ENCODE results near the gene WDFY3. TPM values are rescaled to one million over a fixed set of nuclear protein-coding genes. Genes with fewer than 3 reads are reported as not detected.

WDFY3 gene
- total and polyA plus RNA-seq, 2 donors (not counting 1 experiment from before 2014, with no cell fraction given) = 0.05 to 0.36 TPM

DNA sequence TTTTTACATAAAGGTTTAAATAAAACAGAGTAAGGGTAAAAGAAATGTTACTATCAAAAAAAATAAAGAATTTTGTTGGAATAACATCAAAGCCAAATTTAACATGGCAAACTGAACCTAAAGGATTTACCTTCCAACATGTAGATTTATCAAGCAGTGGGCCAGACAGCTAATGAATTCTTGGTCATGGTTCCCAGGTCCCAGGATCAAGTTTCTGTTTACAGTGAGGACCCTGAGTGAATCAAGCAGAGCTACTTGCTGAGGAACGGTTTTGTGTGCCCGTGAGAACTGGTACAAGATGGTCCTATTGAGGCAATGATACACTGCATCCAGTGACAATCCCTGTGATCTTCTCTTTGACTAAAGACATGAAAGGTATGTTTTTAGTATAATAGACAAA lies 226.4 kb downstream of the WDFY3 start:
- Histone ChIP-seq H3K36me3 (replicated peaks in 1 of 2; ENCODE audit: control extremely low read depth in 1 of 2, control insufficient read depth in 1 of 2, extremely low read depth in 1 of 2, insufficient read depth in 2 of 2, low read length in 1 of 2) (no peaks in the 10 kb centered on the region), H3K27ac (ENCODE audit: low read length in 2 of 2) (no peak overlapping the region), H3K9ac (ENCODE audit: low read length) (no peak overlapping the region), H4K20me1 (ENCODE audit: control insufficient read depth, insufficient read depth, low read length, poor library complexity, severe bottlenecking) (no peaks in the 10 kb centered on the region), H3K4me1 (ENCODE audit: control insufficient read depth in 2 of 2, insufficient read depth in 2 of 2, low read length in 2 of 2) (no peaks in the 10 kb centered on the region), H3K4me3 (ENCODE audit: control extremely low read depth in 1 of 5, extremely low read depth in 1 of 5, insufficient read depth in 1 of 5, low read depth in 2 of 5, low read length in 4 of 5) (no peak overlapping the region), H3K79me2 (ENCODE audit: control insufficient read depth, insufficient read depth, low read length) (no peaks in the 10 kb centered on the region), H3K9me3 (ENCODE audit: control extremely low read depth in 1 of 3, control insufficient read depth in 2 of 3, insufficient read depth in 1 of 3, low read length in 2 of 3) (no peaks in the 10 kb centered on the region), H3K27me3 (replicated peaks in 1 of 4; ENCODE audit: control extremely low read depth in 1 of 4, control insufficient read depth in 3 of 4, insufficient read depth in 4 of 4, low read length in 3 of 4) (peaks cover 0 to 4% (median 0%) of the 10 kb centered on the region in 4 experiments), H2AFZ (ENCODE audit: insufficient read depth, low read depth, low read length, poor library complexity, severe bottlenecking) (no peak overlapping the region), H3K4me2 (replicated peaks; ENCODE audit: low read depth, low read length, poor library complexity, severe bottlenecking) (no peak overlapping the region)
- 100% methylated on average over 2 of the region's 2 CpGs for WGBS (ENCODE audit: insufficient coverage)
- H3K27me3 Mint-ChIP-seq = peaks cover 4% of the 10 kb centered on the region
- DNase-seq (no peak), ATAC-seq (ENCODE audit: low read depth) (no peak)
- intact Hi-C loops (cut with micrococcal nuclease) = no loop called here
- POLR2A ChIA-PET = no interaction called here
- no peak overlapping the region for H3K4me3 Mint-ChIP-seq
- H3K27ac Mint-ChIP-seq = no peak overlapping the region
- no peaks in the 10 kb centered on the region for H3K4me1 Mint-ChIP-seq
- CTCF ChIA-PET = interaction anchor here (3.1 kb wide), 1 partner anchor 10 kb away, joined by 17 read pairs; no protein-coding TSS in a partner anchor
- H3K9me3 Mint-ChIP-seq (ENCODE audit: insufficient read depth) = no peaks in the 10 kb centered on the region
- TF ChIP-seq, protein P1, sequence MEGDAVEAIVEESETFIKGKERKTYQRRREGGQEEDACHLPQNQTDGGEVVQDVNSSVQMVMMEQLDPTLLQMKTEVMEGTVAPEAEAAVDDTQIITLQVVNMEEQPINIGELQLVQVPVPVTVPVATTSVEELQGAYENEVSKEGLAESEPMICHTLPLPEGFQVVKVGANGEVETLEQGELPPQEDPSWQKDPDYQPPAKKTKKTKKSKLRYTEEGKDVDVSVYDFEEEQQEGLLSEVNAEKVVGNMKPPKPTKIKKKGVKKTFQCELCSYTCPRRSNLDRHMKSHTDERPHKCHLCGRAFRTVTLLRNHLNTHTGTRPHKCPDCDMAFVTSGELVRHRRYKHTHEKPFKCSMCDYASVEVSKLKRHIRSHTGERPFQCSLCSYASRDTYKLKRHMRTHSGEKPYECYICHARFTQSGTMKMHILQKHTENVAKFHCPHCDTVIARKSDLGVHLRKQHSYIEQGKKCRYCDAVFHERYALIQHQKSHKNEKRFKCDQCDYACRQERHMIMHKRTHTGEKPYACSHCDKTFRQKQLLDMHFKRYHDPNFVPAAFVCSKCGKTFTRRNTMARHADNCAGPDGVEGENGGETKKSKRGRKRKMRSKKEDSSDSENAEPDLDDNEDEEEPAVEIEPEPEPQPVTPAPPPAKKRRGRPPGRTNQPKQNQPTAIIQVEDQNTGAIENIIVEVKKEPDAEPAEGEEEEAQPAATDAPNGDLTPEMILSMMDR (IDR thresholded peaks at IDR 0.05) = no peak
- TF ChIP-seq EZH2 (IDR thresholded peaks at IDR 0.05; ENCODE audit: borderline replicate concordance, insufficient read depth, low read depth, low read length, poor library complexity, severe bottlenecking) = no peak

DNA sequence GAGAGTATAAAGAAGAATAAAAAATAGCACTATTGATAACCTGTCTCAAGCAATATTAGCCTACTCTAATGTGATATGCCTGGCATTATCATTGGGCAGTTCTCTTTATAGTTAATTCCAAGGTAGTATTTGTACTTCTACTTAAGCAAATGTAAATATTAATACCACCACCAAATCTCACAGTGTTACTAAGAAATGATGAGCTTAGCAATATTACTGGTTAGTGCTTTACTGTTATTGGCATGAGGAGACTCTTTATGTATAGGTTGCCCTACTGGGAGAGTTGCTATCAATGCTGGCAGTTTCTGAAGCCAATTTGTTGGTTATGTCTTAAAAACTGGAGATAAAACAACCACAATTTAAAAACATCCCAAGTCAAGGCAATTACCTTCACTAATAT lies 227.9 kb downstream of the WDFY3 start:
- no peaks in the 10 kb centered on the region for H3K9me3 ChIP-seq (ENCODE audit: control extremely low read depth in 1 of 3, control insufficient read depth in 2 of 3, insufficient read depth in 1 of 3, low read length in 2 of 3)
- H3K79me2 ChIP-seq (ENCODE audit: control insufficient read depth, insufficient read depth, low read length) = no peaks in the 10 kb centered on the region
- H3K4me3 ChIP-seq (ENCODE audit: control extremely low read depth in 1 of 5, extremely low read depth in 1 of 5, insufficient read depth in 1 of 5, low read depth in 2 of 5, low read length in 4 of 5) = no peak overlapping the region
- H3K4me2 ChIP-seq (replicated peaks; ENCODE audit: low read depth, low read length, poor library complexity, severe bottlenecking) = no peak overlapping the region
- Mint-ChIP-seq H3K4me3 (no peak overlapping the region), H3K27me3 (peaks cover 4% of the 10 kb centered on the region), H3K9me3 (ENCODE audit: insufficient read depth) (no peaks in the 10 kb centered on the region), H3K27ac (no peak overlapping the region), H3K4me1 (no peaks in the 10 kb centered on the region)
- no peak overlapping the region for H3K27ac ChIP-seq (ENCODE audit: low read length in 2 of 2)
- no peak overlapping the region for H2AFZ ChIP-seq (ENCODE audit: insufficient read depth, low read depth, low read length, poor library complexity, severe bottlenecking)
- ATAC-seq (ENCODE audit: low read depth) = no peak
- no peaks in the 10 kb centered on the region for H3K4me1 ChIP-seq (ENCODE audit: control insufficient read depth in 2 of 2, insufficient read depth in 2 of 2, low read length in 2 of 2)
- intact Hi-C loops (cut with micrococcal nuclease) = no loop called here
- no peaks in the 10 kb centered on the region for H3K36me3 ChIP-seq (replicated peaks in 1 of 2; ENCODE audit: control extremely low read depth in 1 of 2, control insufficient read depth in 1 of 2, extremely low read depth in 1 of 2, insufficient read depth in 2 of 2, low read length in 1 of 2)
- TF ChIP-seq, protein P1 (IDR thresholded peaks at IDR 0.05) = no peak
- TF ChIP-seq EZH2 (IDR thresholded peaks at IDR 0.05; ENCODE audit: borderline replicate concordance, insufficient read depth, low read depth, low read length, poor library complexity, severe bottlenecking) = no peak
- POLR2A ChIA-PET = no interaction called here
- CTCF ChIA-PET = no interaction called here
- no peak for DNase-seq
- no peak overlapping the region for H3K9ac ChIP-seq (ENCODE audit: low read length)
- H4K20me1 ChIP-seq (ENCODE audit: control insufficient read depth, insufficient read depth, low read length, poor library complexity, severe bottlenecking) = no peaks in the 10 kb centered on the region
- H3K27me3 ChIP-seq (replicated peaks in 1 of 4; ENCODE audit: control extremely low read depth in 1 of 4, control insufficient read depth in 3 of 4, insufficient read depth in 4 of 4, low read length in 3 of 4) = peaks cover 0 to 4% (median 0%) of the 10 kb centered on the region in 4 experiments

Measured in B cell (primary cell).